Activated CD8-positive, alpha-beta memory T cell treated with anti-CD3 and anti-CD28 coated beads, Interleukin-2, amount 50 U/mL, for 1 hour (primary cell): Measurements from ENCODE around the gene TLE5.
A peak's percentile ranks its signal among the peaks of the same experiment; 100 is the strongest.
"Not testable (repeated sequence)": the region's sequence is repeated elsewhere in the genome, so short reads cannot be mapped to it uniquely, and the experiment has no call there.

ENCODE experiments used
- DNase-seq: peaks from one replicate; pipeline ENCODE4 v3.0.0-alpha.2; 2020; ENCODE audit errors: extremely low read depth

Gene TLE5

GRCh38 chr19:3045191-3045590 is 17.1 kb downstream of the TLE5 start:
- DNase-seq = no peak

- no peak for DNase-seq
Observed at GRCh38 chr19:3042621-3043267, 19.6 kb downstream of the TLE5 start.

GRCh38 chr19:3041761-3042620 is 20.3 kb downstream of the TLE5 start:
- no peak for DNase-seq

- DNase-seq = no peak
Observed at GRCh38 chr19:3041327-3041726, 21.0 kb downstream of the TLE5 start.

GRCh38 chr19:3039641-3040077 is 22.6 kb downstream of the TLE5 start:
- no peak for DNase-seq

- DNase-seq = no peak
Observed at GRCh38 chr19:3039125-3039524, 23.2 kb downstream of the TLE5 start.

- no peak for DNase-seq
Observed at GRCh38 chr19:3038214-3038613, 24.1 kb downstream of the TLE5 start.

GRCh38 chr19:3036977-3037544 is 25.2 kb downstream of the TLE5 start:
- not testable (repeated sequence) for DNase-seq

- DNase-seq = peak; percentile 50
Observed at GRCh38 chr19:3036119-3036976, 25.9 kb downstream of the TLE5 start.

- DNase-seq = peak; percentile 94
Observed at GRCh38 chr19:3035542-3036118, 26.7 kb downstream of the TLE5 start.

- DNase-seq = no peak
Observed at GRCh38 chr19:3034656-3035541, 27.4 kb downstream of the TLE5 start.

GRCh38 chr19:3034406-3034655 is 28.0 kb downstream of the TLE5 start:
- DNase-seq = no peak

GRCh38 chr19:3033595-3034405 is 28.5 kb downstream of the TLE5 start:
- DNase-seq = no peak

- no peak for DNase-seq
Observed at GRCh38 chr19:3031607-3031867, 30.8 kb downstream of the TLE5 start.

- DNase-seq = no peak
Observed at GRCh38 chr19:3029065-3029923, 33.0 kb downstream of the TLE5 start, which contains the start of gene TLE2. Gene TLE2, minus strand, starts transcription at chr19:3029280. Its CDS starts 376 bp downstream, at chr19:3028904.

- no peak for DNase-seq
Observed at GRCh38 chr19:3028305-3029064, 33.8 kb downstream of the TLE5 start.

- no peak for DNase-seq
Observed at GRCh38 chr19:3027981-3028304, 34.4 kb downstream of the TLE5 start.

GRCh38 chr19:3027292-3027691 is 35.0 kb downstream of the TLE5 start:
- no peak for DNase-seq

GRCh38 chr19:3026768-3027167 is 35.5 kb downstream of the TLE5 start:
- DNase-seq = no peak
